ENCODE results near the gene COA1.
"Not testable (repeated sequence)": the region's sequence is repeated elsewhere in the genome, so short reads cannot be mapped to it uniquely, and the experiment has no call there.

COA1 gene

DNA sequence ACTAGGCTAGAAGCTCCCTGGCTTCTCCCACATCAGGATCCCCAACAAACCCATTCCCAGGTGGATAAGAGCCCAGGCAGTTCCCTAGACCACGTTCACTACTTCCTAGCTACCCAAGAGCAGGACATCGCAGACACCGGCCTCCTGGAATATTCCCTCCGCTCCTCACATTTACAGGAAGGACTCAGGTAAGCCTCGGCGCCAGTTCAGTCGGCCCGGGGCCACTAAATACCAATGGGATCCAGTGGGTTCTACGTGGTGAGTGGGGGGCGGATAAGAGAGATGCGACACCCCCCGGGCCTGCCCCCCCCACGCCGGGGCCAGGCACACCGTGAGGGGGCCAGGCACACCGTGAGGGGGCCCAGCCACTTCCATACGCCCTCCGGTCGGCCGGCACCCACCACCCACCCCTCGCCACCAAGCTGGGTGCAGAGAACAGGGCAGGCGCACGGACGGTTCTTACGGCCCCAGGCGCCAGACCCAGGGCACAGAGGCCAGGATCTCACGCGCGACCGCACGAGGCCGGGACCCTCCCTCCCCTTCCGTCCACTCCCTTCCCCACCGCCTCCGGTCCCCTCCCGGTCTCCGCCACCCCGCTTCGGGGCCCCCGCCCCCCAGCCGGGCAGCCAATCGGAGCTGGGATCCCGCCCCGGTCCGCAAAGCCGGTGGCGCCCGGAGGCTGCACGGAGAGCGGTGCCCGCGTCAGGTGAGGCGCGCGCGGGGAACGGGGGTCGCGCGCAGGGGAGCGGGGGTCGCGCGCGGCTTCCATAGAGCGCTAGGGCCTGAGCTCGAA is 28.9 kb upstream of the COA1 start, which contains the start of gene BLVRA:
Gene BLVRA (plus strand): TSS at position 652 of the 793 bp plus-strand sequence. CDS start 12,479 bp downstream, outside the sequence.
- peak; percentile 41 for DNase-seq

DNA sequence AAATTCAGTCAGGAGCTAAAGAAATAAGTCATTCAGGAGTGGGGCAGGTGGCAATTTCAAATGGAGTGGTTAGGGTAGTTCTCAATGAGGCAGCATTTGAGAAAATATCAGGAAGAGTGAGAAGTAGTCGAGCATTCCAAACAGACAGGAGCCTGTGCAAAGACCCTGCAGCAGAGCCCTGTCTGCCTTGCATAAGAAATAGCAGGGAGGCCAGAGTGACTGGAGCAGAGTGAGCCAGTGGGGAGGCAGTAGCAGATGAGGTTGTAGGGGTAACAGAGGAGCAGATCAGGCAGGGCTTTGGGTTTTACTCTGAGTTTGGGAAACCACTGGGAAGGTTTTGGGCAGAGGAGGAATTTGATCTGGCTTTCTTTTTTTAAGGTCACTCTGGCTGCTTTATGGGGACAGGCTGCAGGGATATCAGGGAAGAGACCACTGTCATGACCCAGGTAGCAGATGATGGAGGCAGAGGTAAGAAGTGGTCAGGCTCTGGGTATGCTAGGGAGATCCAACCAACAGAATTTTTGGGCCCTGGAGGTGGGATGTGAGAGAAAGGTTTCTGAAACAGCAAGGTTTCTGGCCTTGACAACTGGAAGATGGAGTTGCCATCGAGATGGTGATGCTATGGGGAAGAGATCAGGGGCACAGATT is 27.9 kb upstream of the COA1 start:
- DNase-seq: no peak

DNA sequence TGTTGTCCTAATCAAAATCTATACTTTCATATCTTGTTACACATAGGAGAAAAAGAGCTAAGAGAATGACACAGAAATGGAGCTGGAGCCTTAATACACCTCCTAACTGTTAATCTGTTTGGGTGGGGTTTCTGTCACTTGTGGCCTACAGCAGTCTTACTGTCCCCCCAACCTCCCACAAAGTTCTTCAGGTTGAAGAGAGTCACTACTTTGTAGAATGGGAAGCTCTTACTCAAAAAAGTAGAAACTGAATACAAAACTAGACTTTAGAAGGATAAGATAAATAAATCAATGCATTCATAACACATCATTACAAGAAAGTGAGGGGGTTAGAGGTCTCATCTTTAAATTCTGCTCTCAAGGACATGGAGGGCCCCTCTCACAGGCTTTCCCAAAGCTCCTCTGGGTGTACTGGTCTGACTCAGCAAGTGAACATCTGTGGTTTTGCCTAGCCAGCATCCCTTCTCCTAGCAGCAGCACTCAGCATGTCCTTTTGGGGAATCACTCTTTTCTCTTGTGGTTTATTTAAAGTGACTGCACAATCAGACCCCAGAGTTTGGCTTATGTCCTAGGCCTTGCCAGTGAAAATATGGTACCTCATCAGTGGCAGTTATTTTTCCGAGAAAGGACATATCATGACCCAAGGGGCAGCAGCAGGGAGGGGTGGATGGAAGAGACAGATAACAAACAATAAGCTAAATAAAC is 27.2 kb upstream of the COA1 start:
- no peak for DNase-seq

GRCh38 chr7:43754596-43754995 is 25.3 kb upstream of the COA1 start:
- no peak for DNase-seq

DNA sequence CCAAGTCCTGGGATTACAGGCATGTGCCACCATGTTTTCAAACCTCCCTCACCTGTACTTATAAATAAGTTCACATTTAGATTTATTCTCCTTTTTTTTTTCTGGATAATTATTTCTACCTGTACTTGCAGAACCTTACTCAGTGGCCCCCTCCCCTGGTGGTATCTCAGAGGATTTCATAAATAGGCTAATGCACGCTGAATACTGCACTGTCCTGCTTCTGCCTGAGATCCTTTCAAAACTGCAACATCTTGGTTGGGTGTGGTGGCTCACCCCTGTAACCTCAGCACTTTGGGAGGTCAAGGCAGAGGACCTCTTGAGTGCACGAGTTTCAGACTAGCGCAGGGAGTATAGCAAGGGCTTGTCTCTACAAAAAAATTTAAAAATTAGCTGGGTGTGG is 24.5 kb upstream of the COA1 start:
- DNase-seq: no peak

DNA sequence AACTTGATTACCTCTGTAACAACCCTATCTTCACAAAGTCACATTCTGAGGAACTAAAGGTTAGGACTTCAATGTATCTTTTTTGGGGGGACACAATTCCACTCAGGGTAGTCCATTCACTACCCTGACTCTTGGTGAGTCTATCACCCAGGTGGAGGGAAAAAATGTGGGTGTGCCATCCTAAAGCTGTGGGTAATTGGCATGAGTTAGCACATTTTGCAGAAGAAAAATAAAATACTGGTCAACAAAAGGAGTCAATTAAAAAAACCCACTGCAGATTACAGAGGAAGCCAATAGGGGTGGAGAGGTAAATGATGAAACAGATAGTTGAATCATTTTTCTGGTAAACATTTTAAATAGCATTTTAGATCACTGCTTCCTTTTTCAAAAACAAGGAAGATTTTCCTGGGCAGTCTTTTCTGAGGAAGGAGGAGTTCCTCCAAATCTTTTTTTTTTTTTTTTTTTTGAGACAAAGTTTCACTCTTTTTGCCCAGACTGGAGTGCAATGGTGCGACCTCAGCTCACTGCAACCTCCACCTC is 24.0 kb upstream of the COA1 start:
- DNase-seq: no peak

- no peak for DNase-seq
Measured at GRCh38 chr7:43752411-43752810, 23.1 kb upstream of the COA1 start.

- DNase-seq: no peak
Measured at GRCh38 chr7:43750016-43750887, 20.9 kb upstream of the COA1 start.

- DNase-seq: no peak
Measured at GRCh38 chr7:43749383-43749940, 20.1 kb upstream of the COA1 start.

DNA sequence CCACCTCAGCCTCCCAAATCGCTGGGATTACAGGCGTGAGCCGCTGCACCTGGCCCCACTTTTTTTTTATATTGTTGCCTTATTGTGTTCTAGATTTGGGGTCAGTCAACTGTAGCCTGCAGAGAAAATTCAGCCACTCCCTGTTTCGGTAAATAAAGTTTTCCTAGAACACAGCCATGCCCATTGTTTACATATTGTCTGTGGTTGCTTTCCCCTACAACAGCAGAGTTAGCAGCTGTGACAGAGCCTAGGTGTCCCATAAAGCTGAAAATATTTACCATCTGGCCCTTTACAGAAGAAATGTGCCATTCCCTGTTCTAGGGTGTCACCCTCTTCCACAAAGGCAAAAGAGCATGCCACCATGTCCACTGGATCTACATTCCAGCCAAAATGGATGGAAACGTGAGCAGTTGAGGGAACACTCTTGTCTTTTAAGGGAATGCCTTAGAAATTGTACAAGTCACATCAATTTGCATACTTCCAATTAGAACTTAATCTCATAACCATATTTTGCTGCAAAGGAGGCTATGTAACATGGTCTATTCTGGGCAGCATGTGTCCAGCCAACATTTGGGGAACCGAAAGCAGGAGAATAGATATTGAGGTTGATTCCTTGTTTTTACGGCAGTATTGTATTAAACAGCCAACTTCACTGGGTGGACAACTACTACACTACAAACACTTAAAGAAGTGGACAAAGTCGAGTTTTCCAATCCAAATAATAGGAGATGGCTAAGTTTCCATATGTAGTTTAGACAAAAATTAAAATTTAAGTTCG is 18.2 kb upstream of the COA1 start:
- DNase-seq: no peak

GRCh38 chr7:43742692-43743091 is 13.4 kb upstream of the COA1 start:
- no peak for DNase-seq

- no peak for DNase-seq
Measured at GRCh38 chr7:43737467-43738127, 8.3 kb upstream of the COA1 start.

GRCh38 chr7:43735802-43736603 is 6.7 kb upstream of the COA1 start:
- no peak for DNase-seq

DNA sequence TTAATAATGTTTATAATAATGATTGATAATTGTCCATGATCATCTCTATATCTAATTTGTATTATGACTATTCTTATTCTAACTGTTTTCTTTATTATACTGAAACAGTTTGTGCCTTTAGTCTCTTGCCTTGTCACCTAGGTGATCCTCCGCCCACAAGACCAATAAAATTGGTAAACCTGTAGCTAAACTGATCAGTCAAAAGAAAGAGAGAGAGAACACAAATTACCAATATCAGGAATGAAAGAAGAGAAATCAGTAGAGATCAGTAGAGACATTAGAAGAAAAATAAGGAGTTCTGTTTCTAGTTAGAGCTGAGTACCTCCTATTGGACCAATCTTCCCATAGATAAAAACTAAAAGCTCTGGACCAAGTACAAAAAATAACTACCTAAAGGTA is 6.1 kb upstream of the COA1 start:
- DNase-seq: no peak

DNA sequence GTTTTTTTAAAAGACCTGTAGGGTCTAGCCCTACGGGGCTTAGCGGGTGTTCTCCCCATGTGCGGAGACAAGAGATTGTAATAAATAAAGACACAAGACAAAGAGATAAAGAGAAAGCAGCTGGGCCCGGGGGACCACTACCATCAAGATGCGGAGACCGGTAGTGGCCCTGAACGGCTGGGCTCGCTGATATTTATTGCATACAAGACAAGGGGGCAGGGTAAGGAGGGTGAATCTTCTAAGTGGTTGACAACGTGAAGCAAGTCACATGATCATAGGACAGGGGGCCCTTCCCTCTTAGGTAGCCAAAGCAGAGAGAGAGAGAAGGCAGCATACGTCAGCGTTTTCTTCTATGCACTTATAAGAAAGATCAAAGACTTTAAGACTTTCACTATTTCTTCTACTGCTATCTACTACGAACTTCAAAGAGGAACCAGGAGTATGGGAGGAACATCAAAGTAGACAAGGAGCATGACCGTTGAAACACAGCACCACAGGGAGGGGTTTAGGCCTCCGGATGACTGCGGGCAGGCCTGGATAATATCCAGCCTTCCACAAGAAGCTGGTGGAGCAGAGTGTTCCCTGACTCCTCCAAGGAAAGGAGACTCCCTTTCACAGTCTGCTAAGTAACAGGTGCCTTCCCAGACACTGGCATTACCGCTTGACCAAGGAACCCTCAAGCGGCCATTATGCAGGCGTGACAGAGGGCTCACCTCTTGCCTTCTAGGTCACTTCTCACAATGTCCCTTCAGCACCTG is 5.4 kb upstream of the COA1 start:
- DNase-seq: not testable (repeated sequence)

- not testable (repeated sequence) for DNase-seq
Measured at GRCh38 chr7:43731494-43731893, 2.2 kb upstream of the COA1 start.

- DNase-seq: no peak
Measured at GRCh38 chr7:43729924-43730248, 563 bp upstream of the COA1 start.

DNA sequence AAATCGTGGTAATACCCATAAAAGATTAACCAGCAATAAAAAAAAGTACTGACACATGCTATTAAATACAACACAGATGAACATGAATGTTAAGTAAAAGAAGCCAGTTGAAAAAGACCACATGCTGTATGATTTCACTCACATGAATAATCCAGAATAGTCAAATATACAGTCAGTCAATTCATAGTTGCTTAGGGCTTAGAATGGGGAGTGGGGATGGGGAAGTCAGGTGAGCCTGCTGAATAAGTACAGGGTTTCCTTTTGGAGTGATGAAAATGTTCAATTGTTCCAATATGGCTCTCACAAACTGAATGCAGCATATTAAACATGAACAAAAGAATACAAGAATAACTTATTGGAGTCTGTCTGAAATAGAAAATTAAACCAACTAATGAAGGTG is 1.8 kb downstream of the COA1 start:
- no peak for DNase-seq

GRCh38 chr7:43727003-43727402 is 2.3 kb downstream of the COA1 start:
- no peak for DNase-seq
